GM19239 (cell line): ENCODE measurements around the gene LCN2.
"Not testable (repeated sequence)": the region's sequence is repeated elsewhere in the genome, so short reads cannot be mapped to it uniquely, and the experiment has no call there.

Experiments used
- DNase-seq: peaks from one replicate; pipeline ENCODE4 v3.0.0; 2011; ENCODE audit warnings: low spot score; ENCODE audit not compliant: insufficient read length
- FAIRE-seq: peaks from 2 replicates; lab custom pipeline; 2011; peaks lifted over from hg19 to GRCh38; lab: Jason Lieb, UNC

Gene LCN2

DNA sequence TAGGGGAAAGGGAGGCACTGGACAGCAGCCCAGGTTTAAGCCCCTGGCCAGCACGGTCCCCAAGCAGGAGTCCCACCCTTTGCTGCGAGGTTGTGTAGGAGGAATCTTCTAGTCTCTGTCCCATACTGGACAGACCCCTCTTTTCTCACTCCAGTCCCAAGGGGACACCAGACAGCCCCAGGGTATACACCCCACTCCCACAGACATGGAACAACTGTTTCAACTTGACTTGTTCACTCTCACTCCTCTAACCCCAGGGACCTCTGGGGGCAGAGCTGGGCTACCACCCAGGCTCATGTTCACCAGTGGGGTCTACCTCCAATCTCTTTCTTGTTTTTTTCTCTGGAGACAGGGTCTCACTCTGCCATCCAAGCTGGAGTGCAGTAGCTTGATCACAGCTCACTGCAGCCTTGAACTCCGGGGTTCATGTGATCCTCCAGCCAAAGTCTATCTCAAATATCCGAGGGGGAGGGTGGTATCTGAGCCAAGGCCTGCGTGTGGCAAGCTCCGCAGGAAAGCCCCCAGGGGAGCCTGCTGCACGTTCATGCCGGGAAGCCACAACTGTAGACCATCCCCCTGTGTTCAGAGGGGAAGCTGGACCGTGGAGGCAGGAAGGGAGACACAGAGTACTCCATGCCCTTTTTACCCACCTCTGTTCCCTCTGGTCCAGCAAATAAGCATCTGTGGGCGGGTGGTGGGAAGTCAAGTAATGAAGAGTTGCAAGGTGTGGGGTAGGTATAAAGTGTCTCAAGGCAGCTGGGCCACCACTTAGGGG, 23.5 kb upstream of the LCN2 start:
- DNase-seq = no peak
- FAIRE-seq = no peak

GRCh38 chr9:128127568-128127989, 21.7 kb upstream of the LCN2 start, which contains the start of gene PTGES2:
Gene PTGES2 (minus strand): TSS chr9:128127729. CDS start chr9:128127717, 12 bp downstream.
- peak; percentile 70 for DNase-seq
- FAIRE-seq = no peak

DNA sequence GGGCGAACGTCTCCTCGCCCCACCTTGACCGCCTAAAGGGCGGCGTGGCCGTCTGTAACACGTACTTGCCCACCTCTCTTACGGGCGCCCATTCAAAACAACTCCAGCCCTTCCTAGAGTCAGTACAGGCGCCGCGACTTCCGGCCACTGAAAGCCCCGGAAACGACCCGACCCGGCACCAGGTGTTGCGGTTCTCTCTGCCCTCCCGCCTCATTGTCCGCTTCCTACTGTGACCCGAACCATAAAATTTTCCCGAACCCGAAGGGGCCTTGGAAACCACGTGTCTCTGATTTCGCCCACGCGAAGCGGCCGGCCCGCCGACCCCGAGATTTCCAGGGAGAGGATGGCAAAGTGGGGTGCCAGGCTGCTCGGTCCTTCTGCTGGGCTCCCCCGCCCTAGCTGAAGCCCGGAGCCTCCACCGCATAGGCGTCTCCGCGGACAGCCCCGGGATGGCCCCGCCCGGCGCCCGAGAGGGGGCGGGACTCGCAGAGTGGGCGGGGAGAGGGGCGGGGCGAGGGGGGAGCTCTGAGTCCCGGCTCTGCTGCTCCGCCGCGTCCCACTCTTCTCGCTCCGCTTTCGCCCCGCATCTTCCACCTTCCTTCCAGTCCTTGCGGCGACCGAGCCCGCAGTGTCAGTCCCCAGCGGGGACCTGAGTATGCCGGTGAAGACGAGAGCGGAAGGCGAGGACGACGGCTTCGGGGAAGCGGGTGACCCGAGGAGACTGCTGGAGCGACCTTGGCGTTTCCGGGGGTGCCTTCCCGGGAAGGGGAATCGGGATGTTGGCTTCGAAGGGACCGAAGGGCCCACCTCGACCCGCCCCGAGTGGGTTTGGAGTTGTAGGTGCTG, 21.0 kb upstream of the LCN2 start:
- FAIRE-seq (peak; percentile 82), DNase-seq (peak; percentile 71)

- FAIRE-seq (no peak), DNase-seq (no peak)
These were observed 20.2 kb upstream of the LCN2 start for GRCh38 chr9:128128836-128129590.

- not testable (repeated sequence) for FAIRE-seq, DNase-seq
These were observed 19.2 kb upstream of the LCN2 start for GRCh38 chr9:128129976-128130590.

- FAIRE-seq = not testable (repeated sequence)
These were observed 18.6 kb upstream of the LCN2 start for GRCh38 chr9:128130651-128131050.

GRCh38 chr9:128131346-128131745, 17.9 kb upstream of the LCN2 start:
- FAIRE-seq, DNase-seq: not testable (repeated sequence)

More at GRCh38 chr9:128130651-128131050, 18.6 kb upstream of the LCN2 start:
- not testable (repeated sequence) for DNase-seq

DNA sequence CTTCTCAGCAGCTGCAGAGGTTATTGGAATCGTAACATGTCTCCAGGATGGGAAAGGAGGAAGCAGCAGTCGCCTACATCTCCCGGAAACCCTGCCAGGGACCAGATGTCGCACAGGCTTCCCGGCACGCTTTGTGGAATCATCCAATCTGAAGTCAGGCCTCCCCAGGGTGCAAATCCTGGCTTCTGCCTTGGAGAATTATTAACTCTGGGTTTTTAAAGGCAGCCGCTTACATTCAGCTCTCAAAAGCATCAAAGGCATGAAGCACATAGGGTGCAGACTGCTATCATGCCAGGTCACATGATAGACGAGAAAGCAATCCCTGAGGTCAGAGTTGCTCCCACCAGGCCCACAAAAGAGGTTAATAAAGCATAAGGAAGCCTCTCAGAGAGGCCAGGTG, 17.1 kb upstream of the LCN2 start:
- not testable (repeated sequence) for DNase-seq, FAIRE-seq

DNA sequence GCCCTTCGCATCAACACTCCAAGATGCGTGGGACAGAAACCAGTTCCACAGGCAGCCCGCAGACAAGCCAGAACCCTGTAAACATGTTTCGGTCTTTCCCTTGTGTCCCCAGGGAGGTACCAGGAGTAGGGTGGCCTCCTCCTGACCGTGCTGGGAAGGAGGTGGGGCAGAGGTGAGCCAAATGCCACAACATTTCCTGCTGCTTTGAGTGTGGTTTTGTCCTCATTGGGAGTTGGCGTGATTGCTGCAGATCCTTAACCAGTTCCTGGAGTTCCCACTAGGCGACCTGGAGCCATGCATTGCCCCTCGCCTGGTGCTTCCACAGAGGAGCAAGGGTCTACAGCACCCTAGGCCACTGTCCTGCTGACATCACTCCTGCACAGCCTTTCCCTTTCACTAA, 13.7 kb upstream of the LCN2 start:
- FAIRE-seq, DNase-seq: not testable (repeated sequence)

GRCh38 chr9:128136816-128137793, 12.1 kb upstream of the LCN2 start:
- no peak for DNase-seq
- FAIRE-seq = no peak

DNA sequence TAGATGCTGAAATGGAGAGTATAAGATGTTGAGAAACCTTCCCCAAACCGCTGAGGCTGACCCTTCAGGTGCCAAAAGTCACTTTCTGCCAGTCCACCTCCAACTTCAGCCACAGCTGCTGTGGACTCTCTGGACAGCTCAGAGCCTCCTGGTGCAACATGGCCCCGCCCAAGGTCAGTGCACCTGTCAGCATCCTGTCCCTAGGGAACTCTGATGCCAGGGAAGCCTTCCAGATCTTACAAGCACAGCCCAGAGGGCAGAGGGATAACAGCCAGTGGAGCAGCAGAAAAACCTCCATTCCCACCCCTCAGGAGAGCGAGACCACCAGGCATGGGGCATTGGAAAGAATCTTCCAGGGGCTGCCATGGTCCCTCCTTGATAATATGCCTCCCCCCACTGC, 11.3 kb upstream of the LCN2 start:
- DNase-seq (no peak), FAIRE-seq (no peak)

DNA sequence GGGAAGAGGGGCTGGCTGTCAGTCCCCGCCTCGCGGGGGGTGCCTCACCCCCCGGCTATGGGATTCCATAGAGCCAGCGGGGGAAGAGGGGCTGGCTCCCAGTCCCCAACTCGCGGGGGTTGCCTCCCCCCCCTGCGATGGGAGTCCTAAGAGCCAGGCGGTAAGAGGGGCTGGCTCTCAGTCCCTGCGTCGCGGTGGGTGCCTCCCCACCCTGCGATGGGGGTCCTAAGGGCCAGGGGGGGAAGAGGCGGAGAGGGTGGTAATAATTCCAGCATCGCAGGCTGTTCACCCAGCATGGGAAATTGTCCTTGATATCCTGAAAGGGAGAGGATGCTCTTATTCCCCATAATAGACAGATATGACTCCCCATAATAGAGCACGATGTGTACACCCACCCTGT, 9.6 kb upstream of the LCN2 start:
- DNase-seq = no peak
- no peak for FAIRE-seq

DNA sequence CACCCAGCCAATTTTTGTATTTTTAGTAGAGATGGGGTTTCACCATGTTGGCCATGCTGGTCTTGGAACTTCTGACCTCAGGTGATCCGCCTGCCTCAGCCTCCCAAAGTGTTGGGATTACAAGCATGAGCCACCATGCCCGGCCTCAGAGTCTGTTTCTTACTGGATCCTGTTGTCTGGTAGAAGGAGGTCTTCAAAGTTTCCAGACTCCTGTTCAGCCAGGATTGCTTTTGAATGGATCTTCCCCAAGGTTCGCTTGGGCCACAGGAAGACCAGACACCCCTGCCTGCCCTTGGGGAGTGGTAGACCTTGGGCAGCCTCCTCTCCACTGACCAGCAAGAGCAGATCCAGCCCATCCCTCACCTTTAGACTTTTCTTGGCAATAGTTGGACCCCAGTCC, 7.6 kb upstream of the LCN2 start:
- no peak for DNase-seq
- FAIRE-seq = no peak

- DNase-seq (no peak), FAIRE-seq (no peak)
These were observed 7.2 kb upstream of the LCN2 start for GRCh38 chr9:128142061-128142460.

DNA sequence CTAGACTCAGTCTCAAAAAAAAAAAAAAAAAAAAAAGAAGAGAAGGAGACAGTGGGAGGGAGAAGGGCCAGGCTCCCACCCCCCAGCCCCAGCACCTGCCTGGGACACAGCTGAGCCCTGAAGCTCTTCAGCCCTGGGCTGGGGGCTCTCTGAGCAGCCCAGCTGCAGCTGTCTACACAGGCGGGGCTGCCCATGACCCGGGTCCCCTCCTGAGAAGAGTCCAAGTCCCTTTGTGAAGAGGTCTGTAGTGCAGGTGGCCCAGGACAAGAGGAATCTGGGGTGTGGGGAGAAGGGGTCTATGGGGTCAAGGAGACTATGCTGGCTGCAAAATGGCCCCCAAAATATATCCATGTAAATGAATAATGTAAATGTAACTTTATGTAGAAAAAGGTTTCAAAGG, 6.7 kb upstream of the LCN2 start:
- FAIRE-seq (no peak), DNase-seq (no peak)

DNA sequence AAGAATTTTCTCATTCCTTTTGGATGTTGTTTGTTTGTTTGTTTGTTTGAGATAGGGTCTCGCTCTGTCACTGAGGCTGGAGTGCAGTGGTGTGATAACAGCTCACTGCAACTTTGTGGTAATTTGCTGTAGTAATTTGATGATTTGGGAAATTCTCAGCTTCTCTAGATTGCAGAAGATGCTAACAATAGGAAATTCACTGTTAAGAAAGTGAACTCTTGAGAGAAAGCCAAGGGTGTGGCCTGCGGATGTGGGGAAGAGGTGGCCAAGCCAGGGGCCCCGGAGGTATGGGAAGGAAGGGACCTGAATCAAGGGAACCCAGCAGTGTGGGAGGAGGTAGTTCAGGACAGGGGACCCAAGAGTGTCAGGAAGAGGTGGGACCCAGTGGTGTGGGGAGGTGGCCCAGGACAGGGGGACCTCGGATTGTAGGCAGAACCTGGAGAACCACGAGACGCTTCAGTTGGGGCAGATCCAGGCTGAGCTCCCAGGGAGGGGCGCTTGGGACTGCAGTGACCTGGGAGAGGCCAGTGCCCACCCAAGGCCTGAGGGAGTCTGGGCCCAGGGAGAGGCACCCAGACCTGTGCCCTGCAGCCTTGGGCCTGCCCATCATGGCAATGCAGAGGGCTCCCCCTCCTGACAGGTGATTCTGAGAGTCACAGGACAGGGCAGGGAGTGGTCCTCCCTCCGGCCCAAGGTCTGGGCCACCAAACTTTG, 5.6 kb upstream of the LCN2 start:
- FAIRE-seq = no peak

DNA sequence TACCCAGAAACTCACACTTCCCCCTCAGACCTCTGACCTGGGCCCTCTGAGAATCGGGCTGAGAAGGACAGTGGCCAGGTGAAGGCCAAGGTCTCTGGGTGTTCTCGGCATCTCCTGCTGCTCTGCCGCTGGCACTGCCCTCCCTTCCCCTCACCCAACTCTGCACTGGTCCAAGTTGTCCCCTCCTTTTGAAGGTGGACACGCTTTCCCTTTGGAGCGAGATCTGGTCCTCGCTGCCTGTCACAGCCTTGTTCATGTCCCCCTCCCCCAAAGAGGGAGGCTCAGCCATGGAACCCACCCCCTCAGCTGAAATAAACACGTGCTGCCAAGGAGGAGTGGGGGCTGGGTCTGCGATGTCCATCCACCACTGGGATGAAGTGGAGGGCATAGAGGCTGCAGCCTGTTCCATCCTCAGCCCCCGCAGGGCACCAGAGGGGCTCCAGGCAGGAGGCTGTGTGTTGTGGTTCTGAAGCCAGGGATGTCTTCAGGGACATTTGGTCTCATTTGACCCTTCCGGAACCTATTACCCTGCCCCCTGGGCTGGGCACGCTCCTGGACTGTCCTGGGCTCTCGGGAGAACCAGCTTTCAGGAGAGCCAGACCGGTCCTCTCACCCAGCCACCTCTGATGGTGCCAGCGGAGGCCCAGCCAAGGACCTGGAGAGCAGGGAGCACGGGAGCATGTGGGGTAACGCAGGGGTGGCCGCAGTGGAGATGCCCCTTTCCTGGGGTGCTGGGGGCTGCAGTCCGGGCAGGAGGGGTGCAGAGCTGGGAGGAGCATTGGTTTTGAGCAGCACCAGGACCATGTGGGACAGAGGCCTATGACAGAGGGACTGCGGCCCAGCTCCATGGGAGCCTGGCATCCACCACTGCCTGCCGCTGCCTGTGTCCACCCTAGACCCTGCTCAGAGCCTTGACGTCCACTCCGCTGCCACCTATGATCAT, 4.7 kb upstream of the LCN2 start:
- DNase-seq = no peak
- FAIRE-seq = no peak

More for the DNA sequence above, 5.6 kb upstream of the LCN2 start:
- no peak for DNase-seq
